ENCODE measurements around the gene ADAMTS15. TPM values are rescaled to one million over a fixed set of nuclear protein-coding genes. Genes with fewer than 3 reads are reported as not detected.

Gene ADAMTS15
- total RNA-seq, 1 experiment from 2014 or later, result 0.83 TPM

- no TSS peak for BruUV-seq (replicated peaks)
- Mint-ChIP-seq H3K27ac (ENCODE audit: unreplicated experiment) (no peak overlapping the region), H3K27me3 (ENCODE audit: unreplicated experiment) (peaks cover 57% of the 10 kb centered on the region), H3K36me3 (ENCODE audit: insufficient read depth, unreplicated experiment) (no peaks in the 10 kb centered on the region), H3K4me3 (ENCODE audit: low read depth, unreplicated experiment) (peak overlapping the region; percentile 44), H3K4me1 (ENCODE audit: low read depth, unreplicated experiment) (no peaks in the 10 kb centered on the region), H3K9me3 (ENCODE audit: low read depth, unreplicated experiment) (no peaks in the 10 kb centered on the region)
- no peak for DNase-seq
- TF ChIP-seq CTCF (IDR thresholded peaks at IDR 0.05; ENCODE audit: unreplicated experiment), result no peak
- CTCF ChIA-PET, result no interaction called here
- intact Hi-C loops (cut with micrococcal nuclease; ENCODE audit: unreplicated experiment), result no loop called here
Measured at GRCh38 chr11:130429120-130429681, 19.2 kb upstream of the ADAMTS15 start.

- TF ChIP-seq CTCF (IDR thresholded peaks at IDR 0.05; ENCODE audit: unreplicated experiment), result no peak
- Mint-ChIP-seq H3K4me1 (ENCODE audit: low read depth, unreplicated experiment) (no peaks in the 10 kb centered on the region), H3K4me3 (ENCODE audit: low read depth, unreplicated experiment) (no peak overlapping the region), H3K9me3 (ENCODE audit: low read depth, unreplicated experiment) (no peaks in the 10 kb centered on the region), H3K27me3 (ENCODE audit: unreplicated experiment) (peaks cover 49% of the 10 kb centered on the region), H3K36me3 (ENCODE audit: insufficient read depth, unreplicated experiment) (no peaks in the 10 kb centered on the region), H3K27ac (ENCODE audit: unreplicated experiment) (no peak overlapping the region)
- no peak for DNase-seq
- intact Hi-C loops (cut with micrococcal nuclease; ENCODE audit: unreplicated experiment), result loop anchor here (5.0 kb wide), 1 partner anchor 417 kb away; no protein-coding TSS in a partner anchor
- CTCF ChIA-PET, result no interaction called here
- no TSS peak for BruUV-seq (replicated peaks)
Measured at GRCh38 chr11:130429983-130430382, 18.5 kb upstream of the ADAMTS15 start.

GRCh38 chr11:130431331-130431773, 17.1 kb upstream of the ADAMTS15 start:
- CTCF ChIA-PET, result interaction anchor here (0.7 to 1.0 kb wide), 8 partner anchors 26 to 463 kb away, joined by 3 to 28 read pairs (median 4); no protein-coding TSS in a partner anchor
- Mint-ChIP-seq H3K27me3 (ENCODE audit: unreplicated experiment) (peaks cover 38% of the 10 kb centered on the region), H3K9me3 (ENCODE audit: low read depth, unreplicated experiment) (no peaks in the 10 kb centered on the region), H3K4me3 (ENCODE audit: low read depth, unreplicated experiment) (no peak overlapping the region), H3K4me1 (ENCODE audit: low read depth, unreplicated experiment) (no peaks in the 10 kb centered on the region), H3K27ac (ENCODE audit: unreplicated experiment) (no peak overlapping the region), H3K36me3 (ENCODE audit: insufficient read depth, unreplicated experiment) (no peaks in the 10 kb centered on the region)
- DNase-seq, result peak; percentile 68
- TF ChIP-seq CTCF (IDR thresholded peaks at IDR 0.05; ENCODE audit: unreplicated experiment), result peak; percentile 47
- BruUV-seq (replicated peaks), result no TSS peak
- intact Hi-C loops (cut with micrococcal nuclease; ENCODE audit: unreplicated experiment), result loop anchor here (5.0 kb wide), 1 partner anchor 416 kb away; no protein-coding TSS in a partner anchor

GRCh38 chr11:130431801-130432200, 16.6 kb upstream of the ADAMTS15 start:
- DNase-seq, result no peak
- TF ChIP-seq CTCF (IDR thresholded peaks at IDR 0.05; ENCODE audit: unreplicated experiment), result no peak
- Mint-ChIP-seq H3K9me3 (ENCODE audit: low read depth, unreplicated experiment) (no peaks in the 10 kb centered on the region), H3K4me3 (ENCODE audit: low read depth, unreplicated experiment) (no peak overlapping the region), H3K36me3 (ENCODE audit: insufficient read depth, unreplicated experiment) (no peaks in the 10 kb centered on the region), H3K27me3 (ENCODE audit: unreplicated experiment) (peaks cover 34% of the 10 kb centered on the region), H3K4me1 (ENCODE audit: low read depth, unreplicated experiment) (no peaks in the 10 kb centered on the region), H3K27ac (ENCODE audit: unreplicated experiment) (no peak overlapping the region)
- CTCF ChIA-PET, result interaction anchor here (0.6 to 1.0 kb wide), 6 partner anchors 27 to 463 kb away, joined by 3 to 28 read pairs (median 5); no protein-coding TSS in a partner anchor
- intact Hi-C loops (cut with micrococcal nuclease; ENCODE audit: unreplicated experiment), result loop anchor here (5.0 kb wide), 1 partner anchor 416 kb away; no protein-coding TSS in a partner anchor
- no TSS peak for BruUV-seq (replicated peaks)

Measured in Calu3 (cell line).